Activated B cell treated with CpG ODN at 0.5 μM for 24 hours (primary cell): ENCODE results near the gene RHOT1. TPM values are rescaled to one million over a fixed set of nuclear protein-coding genes. Genes with fewer than 3 reads are reported as not detected.

Source experiments
- ATAC-seq: fragments of 200-7000 bp; cut with Tn5 transposase; one replicate; pipeline ENCODE4 v1.10.0; 2021; ENCODE audit warnings: low read depth, mild to moderate bottlenecking, moderate library complexity
- CTCF ChIA-PET: fragments of 350-600 bp; sonication (Branson Sonifier 250); formaldehyde crosslinking; loops from one replicate; lab custom pipeline; 2021; ENCODE audit warnings: antibody characterized with exemption; lab: Charles Lee
- POLR2A ChIA-PET: fragments of 350-600 bp; sonication (Branson Sonifier 250); formaldehyde crosslinking; loops from one replicate; lab custom pipeline; 2021; ENCODE audit warnings: antibody characterized with exemption; lab: Charles Lee
- DNase-seq: peaks from one replicate; pipeline ENCODE4 v3.0.0; 2022
- H3K27ac Mint-ChIP-seq: one replicate; pipeline ENCODE4 v1.8.0; 2020; ENCODE audit warnings: mixed read lengths
- H3K27me3 Mint-ChIP-seq: one replicate; pipeline ENCODE4 v1.8.0; 2021; ENCODE audit warnings: mixed read lengths
- H3K36me3 Mint-ChIP-seq: one replicate; pipeline ENCODE4 v1.8.0; 2021; ENCODE audit warnings: low read depth, mixed read lengths
- H3K4me1 Mint-ChIP-seq: one replicate; pipeline ENCODE4 v1.8.0; 2021; ENCODE audit warnings: mixed read lengths
- H3K4me3 Mint-ChIP-seq: one replicate; pipeline ENCODE4 v1.8.0; 2020; ENCODE audit warnings: mild to moderate bottlenecking, mixed read lengths
- H3K9me3 Mint-ChIP-seq: one replicate; pipeline ENCODE4 v1.8.0; 2020; ENCODE audit warnings: mixed read lengths
- intact Hi-C: fragments of 100-400 bp; cut with micrococcal nuclease; formaldehyde crosslinking; loops from one replicate; pipeline ENCODE4 v1.15.1; 2024
- total RNA-seq: library from RNA; stranded (reverse); gene quantifications from 2 replicates; pipeline ENCODE4 v1.2.3, GENCODE V29; 2022
- TF ChIP-seq, protein P1 (sequence below): fragments of 200-600 bp; IDR thresholded peaks from one replicate; pipeline ENCODE4 v1.8.0; 2022; ENCODE audit warnings: antibody characterized with exemption, mild to moderate bottlenecking

RHOT1 gene
- total RNA-seq, 1 donor from 2014 or later: 16.2 TPM

- POLR2A ChIA-PET: no interaction called here
- CTCF ChIA-PET: no interaction called here
Measured at GRCh38 chr17:32215696-32216095, 73.4 kb downstream of the RHOT1 start.

DNA sequence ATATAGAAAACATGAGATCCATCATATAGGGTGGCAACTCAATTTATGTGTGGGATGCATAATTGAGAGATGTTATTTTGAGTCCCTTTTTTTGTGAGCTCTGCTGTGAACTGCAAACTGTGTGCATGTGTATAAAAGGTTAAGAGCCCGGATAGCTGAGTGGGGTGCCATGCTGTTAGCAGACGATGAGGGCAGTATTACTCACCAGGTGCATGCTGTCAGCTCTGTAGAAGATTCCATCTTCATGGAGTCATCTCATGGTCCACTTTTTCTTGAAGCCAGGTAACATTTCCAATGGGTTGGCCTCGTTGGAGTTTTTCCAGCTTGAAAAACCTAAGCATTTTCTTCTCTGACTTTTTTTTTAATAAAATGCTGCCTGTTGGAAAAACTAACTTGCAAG is 80.3 kb downstream of the RHOT1 start:
- H3K4me3 Mint-ChIP-seq: no peak overlapping the region
- CTCF ChIA-PET: interaction anchor here (1.0 kb wide), 1 partner anchor 28 kb away, joined by 3 read pairs; no protein-coding TSS in a partner anchor
- POLR2A ChIA-PET: no interaction called here
- no peak for ATAC-seq
- DNase-seq: no peak
- TF ChIP-seq, protein P1, sequence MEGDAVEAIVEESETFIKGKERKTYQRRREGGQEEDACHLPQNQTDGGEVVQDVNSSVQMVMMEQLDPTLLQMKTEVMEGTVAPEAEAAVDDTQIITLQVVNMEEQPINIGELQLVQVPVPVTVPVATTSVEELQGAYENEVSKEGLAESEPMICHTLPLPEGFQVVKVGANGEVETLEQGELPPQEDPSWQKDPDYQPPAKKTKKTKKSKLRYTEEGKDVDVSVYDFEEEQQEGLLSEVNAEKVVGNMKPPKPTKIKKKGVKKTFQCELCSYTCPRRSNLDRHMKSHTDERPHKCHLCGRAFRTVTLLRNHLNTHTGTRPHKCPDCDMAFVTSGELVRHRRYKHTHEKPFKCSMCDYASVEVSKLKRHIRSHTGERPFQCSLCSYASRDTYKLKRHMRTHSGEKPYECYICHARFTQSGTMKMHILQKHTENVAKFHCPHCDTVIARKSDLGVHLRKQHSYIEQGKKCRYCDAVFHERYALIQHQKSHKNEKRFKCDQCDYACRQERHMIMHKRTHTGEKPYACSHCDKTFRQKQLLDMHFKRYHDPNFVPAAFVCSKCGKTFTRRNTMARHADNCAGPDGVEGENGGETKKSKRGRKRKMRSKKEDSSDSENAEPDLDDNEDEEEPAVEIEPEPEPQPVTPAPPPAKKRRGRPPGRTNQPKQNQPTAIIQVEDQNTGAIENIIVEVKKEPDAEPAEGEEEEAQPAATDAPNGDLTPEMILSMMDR: no peak
- intact Hi-C loops: no loop called here
- no peaks in the 10 kb centered on the region for H3K9me3 Mint-ChIP-seq
- peaks cover 18% of the 10 kb centered on the region for H3K36me3 Mint-ChIP-seq
- peaks cover 29% of the 10 kb centered on the region for H3K4me1 Mint-ChIP-seq
- no peaks in the 10 kb centered on the region for H3K27me3 Mint-ChIP-seq
- H3K27ac Mint-ChIP-seq: no peak overlapping the region

More at GRCh38 chr17:32215696-32216095, 73.4 kb downstream of the RHOT1 start:
- Mint-ChIP-seq H3K9me3 (no peaks in the 10 kb centered on the region), H3K36me3 (peaks cover 32% of the 10 kb centered on the region), H3K4me1 (peaks cover 6% of the 10 kb centered on the region), H3K4me3 (no peak overlapping the region), H3K27ac (no peak overlapping the region), H3K27me3 (no peaks in the 10 kb centered on the region)
- TF ChIP-seq, protein P1: no peak
- DNase-seq (no peak), ATAC-seq (no peak)
- intact Hi-C loops: no loop called here

- H3K9me3 Mint-ChIP-seq: no peaks in the 10 kb centered on the region
- ATAC-seq: peak; percentile 71
- H3K4me1 Mint-ChIP-seq: peaks cover 29% of the 10 kb centered on the region
- intact Hi-C loops: no loop called here
- H3K4me3 Mint-ChIP-seq: peak overlapping the region; percentile 6
- DNase-seq: no peak
- peaks cover 18% of the 10 kb centered on the region for H3K36me3 Mint-ChIP-seq
- POLR2A ChIA-PET: interaction anchor here (0.6 kb wide), 1 partner anchor 12 kb away, joined by 3 read pairs; no protein-coding TSS in a partner anchor
- H3K27me3 Mint-ChIP-seq: no peaks in the 10 kb centered on the region
- CTCF ChIA-PET: no interaction called here
- TF ChIP-seq, protein P1: no peak
- H3K27ac Mint-ChIP-seq: peak overlapping the region; percentile 63
Measured at GRCh38 chr17:32223703-32224102, 81.4 kb downstream of the RHOT1 start.

GRCh38 chr17:32226886-32227285 is 84.6 kb downstream of the RHOT1 start:
- TF ChIP-seq, protein P1: no peak
- ATAC-seq (no peak), DNase-seq (no peak)
- Mint-ChIP-seq H3K36me3 (peaks cover 18% of the 10 kb centered on the region), H3K9me3 (no peaks in the 10 kb centered on the region), H3K4me3 (no peak overlapping the region), H3K4me1 (peaks cover 14% of the 10 kb centered on the region), H3K27me3 (no peaks in the 10 kb centered on the region), H3K27ac (no peak overlapping the region)
- CTCF ChIA-PET: no interaction called here
- POLR2A ChIA-PET: no interaction called here
- intact Hi-C loops: no loop called here

DNA sequence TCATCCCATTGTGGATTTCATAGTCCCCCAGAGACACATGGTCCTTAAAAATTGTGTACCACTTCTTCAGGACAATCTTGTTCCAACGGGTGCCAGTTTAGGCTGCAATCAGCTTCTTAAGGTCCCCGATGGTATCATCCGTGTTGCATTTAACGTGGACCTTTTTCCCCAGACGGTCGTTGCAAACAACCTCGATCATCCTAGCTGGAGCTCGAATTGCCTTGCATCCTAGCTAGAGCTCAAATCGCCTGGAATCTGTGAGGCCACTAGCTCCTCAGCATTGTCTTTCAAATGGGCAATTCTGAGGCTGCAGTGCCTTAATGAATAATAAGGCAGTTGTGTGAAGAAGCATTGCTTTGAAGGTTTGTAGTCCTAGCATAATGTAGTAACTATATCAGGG is 85.6 kb downstream of the RHOT1 start:
- intact Hi-C loops: no loop called here
- no peak overlapping the region for H3K27ac Mint-ChIP-seq
- H3K9me3 Mint-ChIP-seq: no peaks in the 10 kb centered on the region
- H3K27me3 Mint-ChIP-seq: no peaks in the 10 kb centered on the region
- CTCF ChIA-PET: no interaction called here
- peaks cover 15% of the 10 kb centered on the region for H3K36me3 Mint-ChIP-seq
- no peak for DNase-seq
- no peak for ATAC-seq
- no peak overlapping the region for H3K4me3 Mint-ChIP-seq
- peaks cover 12% of the 10 kb centered on the region for H3K4me1 Mint-ChIP-seq
- POLR2A ChIA-PET: interaction anchor here (0.6 kb wide), 1 partner anchor 36 kb away, joined by 4 read pairs; no protein-coding TSS in a partner anchor
- TF ChIP-seq, protein P1: no peak
